ENCODE data around the gene PLA2G6.

- no peak for TF ChIP-seq CTCF (IDR thresholded peaks at IDR 0.05; ENCODE audit: poor library complexity)
- TF ChIP-seq EZH2 (IDR thresholded peaks at IDR 0.05; ENCODE audit: borderline replicate concordance), result no peak
- no peak for TF ChIP-seq EZH2phosphoT487 (IDR thresholded peaks at IDR 0.05; ENCODE audit: low read depth, severe bottlenecking, unreplicated experiment)
These were observed 71.4 kb downstream of the PLA2G6 start, which contains the start of gene BAIAP2L2 for GRCh38 chr22:38110008-38110862.

Data from hepatocyte (in vitro differentiated cells).